ENCODE data around the gene BTBD16. TPM values are rescaled to one million over a fixed set of nuclear protein-coding genes. Genes with fewer than 3 reads are reported as not detected.
A peak's percentile ranks its signal among the peaks of the same experiment; 100 is the strongest.

BTBD16 gene
- total and polyA plus RNA-seq, 2 of the 13 experiments (the other 11 are each of a cell fraction or from before 2014, with no cell fraction given), result 5.0 to 11.9 TPM

DNA sequence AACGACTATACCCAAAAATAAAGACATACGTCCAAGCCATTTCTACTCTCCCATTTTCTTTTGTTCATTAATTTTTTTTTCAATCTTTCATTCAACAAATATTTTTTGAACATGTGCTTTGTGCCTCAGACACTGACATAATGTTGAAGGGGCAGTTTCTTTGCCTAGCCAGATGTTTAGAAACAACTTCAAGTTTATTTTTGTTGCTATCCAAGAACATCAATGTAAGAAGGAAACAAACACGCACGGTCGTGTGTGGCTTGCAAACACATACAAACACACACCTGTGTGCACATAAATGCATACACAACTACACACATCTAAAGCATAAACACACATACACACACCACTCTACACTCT is 39.9 kb downstream of the BTBD16 start:
- Histone ChIP-seq H3K4me1 (ENCODE audit: insufficient read depth, low read length) (peaks cover 69% of the 10 kb centered on the region), H3K36me3 (replicated peaks in 1 of 2; ENCODE audit: control insufficient read depth in 1 of 2, insufficient read depth in 2 of 2, low read length in 2 of 2) (no peaks in the 10 kb centered on the region), H3K79me2 (ENCODE audit: insufficient read depth, low read length) (no peaks in the 10 kb centered on the region), H3K27me3 (ENCODE audit: control insufficient read depth in 1 of 2, insufficient read depth in 2 of 2, low read length in 2 of 2) (no peaks in the 10 kb centered on the region), H3K4me3 (replicated peaks in 1 of 3; ENCODE audit: insufficient read depth in 1 of 3, low read depth in 2 of 3, low read length in 3 of 3) (no peak overlapping the region; a peak in 1 of 6 replicates), H2AFZ (ENCODE audit: low read length) (no peak overlapping the region), H3K4me2 (ENCODE audit: low read depth, low read length) (peak overlapping the region; percentile 85), H4K20me1 (ENCODE audit: insufficient read depth, low read length) (no peaks in the 10 kb centered on the region), H3K27ac (ENCODE audit: extremely low read length, insufficient read depth, low read length) (peak overlapping the region; percentile 95), H3K9ac (ENCODE audit: insufficient read depth, low read depth, low read length) (peak overlapping the region; percentile 71), H3K9me3 (ENCODE audit: low read length) (no peaks in the 10 kb centered on the region)
- ChIA-PET POLR2A (interaction anchor here (0.8 to 5.0 kb wide), 22 partner anchors 9 to 255 kb away, joined by 3 to 141 read pairs (median 6); partner anchors contain the start of gene PLEKHA1), CTCF (ENCODE audit: low intra/inter-chr PET ratio, low total read pairs) (no interaction called here)
- intact Hi-C loops (cut with micrococcal nuclease; ENCODE audit: unreplicated experiment) (loop anchor here (2.0 kb wide), 1 partner anchor 62 kb away; no protein-coding TSS in a partner anchor), in situ Hi-C loops (cut with HindIII; ENCODE audit: extremely low pct_ligation_motif_present, low pct_unique_long_range_greater_than_20kb) (no loop called here)
- TF ChIP-seq SOX6 (IDR thresholded peaks at IDR 0.05) (no peak), SOX6 (CRISPR knock-in tag; IDR thresholded peaks at IDR 0.05) (no peak), CBX2 (IDR thresholded peaks at IDR 0.05; ENCODE audit: low read depth, low read length) (no peak), CBX2 (CRISPR knock-in tag; IDR thresholded peaks at IDR 0.05; ENCODE audit: low read depth) (no peak), CHD4 (IDR thresholded peaks at IDR 0.05; ENCODE audit: borderline replicate concordance, low read length) (0 out of 2 replicates have a peak, but pooled peaks have one; percentile 71), ELF4 (CRISPR knock-in tag; IDR thresholded peaks at IDR 0.05; ENCODE audit: borderline replicate concordance) (0 out of 2 replicates have a peak, but pooled peaks have one; percentile 12), ZNF230 (CRISPR knock-in tag; IDR thresholded peaks at IDR 0.05) (no peak), GATAD2A (CRISPR knock-in tag; IDR thresholded peaks at IDR 0.05) (no peak), ZFP90 (CRISPR knock-in tag; IDR thresholded peaks at IDR 0.05; ENCODE audit: borderline replicate concordance) (no peak), RBFOX2 (IDR thresholded peaks at IDR 0.05; ENCODE audit: low read depth, low read length) (peak; percentile 53; the same call in 1 of the 2 replicates), ZNF451 (CRISPR knock-in tag; IDR thresholded peaks at IDR 0.05) (no peak), ZFP37 (CRISPR knock-in tag; IDR thresholded peaks at IDR 0.05; ENCODE audit: borderline replicate concordance) (no peak)
- TF ChIP-seq, protein P1, sequence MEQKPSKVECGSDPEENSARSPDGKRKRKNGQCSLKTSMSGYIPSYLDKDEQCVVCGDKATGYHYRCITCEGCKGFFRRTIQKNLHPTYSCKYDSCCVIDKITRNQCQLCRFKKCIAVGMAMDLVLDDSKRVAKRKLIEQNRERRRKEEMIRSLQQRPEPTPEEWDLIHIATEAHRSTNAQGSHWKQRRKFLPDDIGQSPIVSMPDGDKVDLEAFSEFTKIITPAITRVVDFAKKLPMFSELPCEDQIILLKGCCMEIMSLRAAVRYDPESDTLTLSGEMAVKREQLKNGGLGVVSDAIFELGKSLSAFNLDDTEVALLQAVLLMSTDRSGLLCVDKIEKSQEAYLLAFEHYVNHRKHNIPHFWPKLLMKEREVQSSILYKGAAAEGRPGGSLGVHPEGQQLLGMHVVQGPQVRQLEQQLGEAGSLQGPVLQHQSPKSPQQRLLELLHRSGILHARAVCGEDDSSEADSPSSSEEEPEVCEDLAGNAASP (CRISPR knock-in tag; IDR thresholded peaks at IDR 0.05; ENCODE audit: borderline replicate concordance), result no peak
- WGBS (ENCODE audit: low lambda C conversion rate), result 42% methylated on average over 5 of the region's 5 CpGs
- ATAC-seq (no peak), DNase-seq (ENCODE audit: low spot score) (no peak), FAIRE-seq (no peak)
- TSS peak; percentile 93 for BruUV-seq (replicated peaks)

Measured in HepG2 (cell line).